Memory B cell (primary cell): Measurements from ENCODE around the gene PACS2.

Experiments
- ATAC-seq: fragments of 150-1000 bp; cut with Tn5 transposase; 2 replicates; pipeline ENCODE4 v1.10.0; 2021; ENCODE audit warnings: low read depth, mild to moderate bottlenecking, moderate library complexity
- DNase-seq, 2 donors: peaks; one replicate each; pipeline ENCODE4 v3.0.0; 2022; ENCODE audit warnings: low spot score in 2 of 2
- H3K27ac Mint-ChIP-seq: one replicate; pipeline ENCODE4 v1.8.0; 2022; ENCODE audit warnings: mild to moderate bottlenecking, moderate library complexity, mixed read lengths
- H3K27me3 Mint-ChIP-seq: one replicate; pipeline ENCODE4 v1.8.0; 2022; ENCODE audit warnings: mixed read lengths
- H3K36me3 Mint-ChIP-seq: one replicate; pipeline ENCODE4 v1.8.0; 2022; ENCODE audit warnings: mild to moderate bottlenecking, mixed read lengths
- H3K4me1 Mint-ChIP-seq: one replicate; pipeline ENCODE4 v1.8.0; 2022; ENCODE audit warnings: mixed read lengths
- H3K4me3 Mint-ChIP-seq: one replicate; pipeline ENCODE4 v1.8.0; 2022; ENCODE audit warnings: mild to moderate bottlenecking, moderate library complexity, mixed read lengths
- H3K9me3 Mint-ChIP-seq: one replicate; pipeline ENCODE4 v1.8.0; 2022; ENCODE audit warnings: mixed read lengths

PACS2 gene

DNA sequence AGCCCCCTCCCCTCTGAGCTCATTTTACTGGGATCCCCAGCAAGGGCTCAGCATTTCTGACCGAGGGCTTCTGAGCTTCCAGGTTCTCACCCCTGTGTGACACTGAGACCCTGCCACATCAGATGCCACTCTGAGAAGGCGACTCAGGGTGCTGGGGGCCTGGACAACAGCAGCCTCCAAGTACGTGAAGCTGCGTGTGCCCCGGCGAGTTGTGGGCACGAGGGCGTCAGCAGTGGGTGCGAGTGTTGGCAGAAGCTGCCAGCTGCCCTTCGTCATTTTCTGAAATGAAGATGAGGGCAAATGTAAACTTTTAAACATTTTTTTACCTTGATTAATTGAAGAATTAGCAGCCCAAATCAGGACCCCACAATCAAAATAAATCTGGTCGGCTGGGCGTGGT is 51.1 kb downstream of the PACS2 start:
- ATAC-seq (no peak), DNase-seq (no peak)
- Mint-ChIP-seq H3K27me3 (no peaks in the 10 kb centered on the region), H3K9me3 (no peaks in the 10 kb centered on the region), H3K4me1 (peaks cover 7% of the 10 kb centered on the region), H3K27ac (no peak overlapping the region), H3K36me3 (peaks cover 5% of the 10 kb centered on the region), H3K4me3 (no peak overlapping the region)

- Mint-ChIP-seq H3K9me3 (no peaks in the 10 kb centered on the region), H3K4me3 (no peak overlapping the region), H3K36me3 (peaks cover 2% of the 10 kb centered on the region), H3K4me1 (peaks cover 10% of the 10 kb centered on the region), H3K27ac (no peak overlapping the region), H3K27me3 (no peaks in the 10 kb centered on the region)
- ATAC-seq (no peak), DNase-seq (no peak)
Observed at GRCh38 chr14:105366386-105367074, 52.0 kb downstream of the PACS2 start.

GRCh38 chr14:105367116-105368031 is 52.8 kb downstream of the PACS2 start:
- peaks cover 2% of the 10 kb centered on the region for H3K36me3 Mint-ChIP-seq
- no peak for ATAC-seq

DNA sequence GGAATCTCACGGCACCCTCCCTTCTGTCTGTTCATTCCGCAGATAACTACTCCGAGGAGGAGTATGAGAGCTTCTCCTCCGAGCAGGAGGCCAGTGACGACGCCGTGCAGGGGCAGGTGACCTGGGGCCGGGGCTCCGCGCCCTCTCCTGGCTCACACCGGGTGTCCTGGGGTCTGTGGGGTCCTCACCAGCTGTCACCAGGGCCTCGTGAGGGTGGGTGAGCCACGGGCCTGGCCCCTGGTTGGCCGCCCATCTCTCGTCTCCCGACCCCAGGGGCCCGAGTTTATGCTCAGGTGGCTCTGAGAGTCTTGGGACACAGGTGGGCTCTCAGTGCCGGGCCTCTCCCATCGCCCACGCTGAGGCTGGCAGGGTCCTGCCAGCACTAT is 53.5 kb downstream of the PACS2 start:
- no peak for ATAC-seq

More at GRCh38 chr14:105367116-105368031, 52.8 kb downstream of the PACS2 start:
- H3K27ac Mint-ChIP-seq, result no peak overlapping the region
- H3K9me3 Mint-ChIP-seq, result no peaks in the 10 kb centered on the region
- no peak for DNase-seq
- no peaks in the 10 kb centered on the region for H3K27me3 Mint-ChIP-seq
- no peak overlapping the region for H3K4me3 Mint-ChIP-seq
- H3K4me1 Mint-ChIP-seq, result peaks cover 10% of the 10 kb centered on the region

DNA sequence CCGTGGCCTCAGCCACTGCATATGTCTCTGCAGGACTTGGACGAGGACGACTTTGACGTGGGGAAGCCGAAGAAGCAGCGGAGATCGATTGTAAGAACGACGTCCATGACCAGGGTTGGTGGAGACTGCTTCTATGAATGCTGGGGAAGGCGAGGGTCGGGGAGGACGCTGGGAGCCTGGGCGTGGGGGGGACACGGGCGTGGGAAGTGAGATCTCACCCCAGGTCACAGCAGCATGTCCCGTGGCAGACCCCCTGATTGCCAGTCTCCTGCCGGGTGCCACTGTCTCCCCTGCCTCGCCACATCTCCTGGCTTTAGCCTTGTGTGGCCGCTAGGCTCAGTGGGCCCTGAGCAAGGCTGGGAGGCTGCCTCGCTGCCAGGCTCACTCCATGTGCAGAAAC is 53.9 kb downstream of the PACS2 start:
- H3K36me3 Mint-ChIP-seq, result peaks cover 2% of the 10 kb centered on the region
- H3K4me3 Mint-ChIP-seq, result no peak overlapping the region
- no peak for DNase-seq
- ATAC-seq, result no peak
- peaks cover 10% of the 10 kb centered on the region for H3K4me1 Mint-ChIP-seq
- H3K27me3 Mint-ChIP-seq, result no peaks in the 10 kb centered on the region
- no peaks in the 10 kb centered on the region for H3K9me3 Mint-ChIP-seq
- no peak overlapping the region for H3K27ac Mint-ChIP-seq

More for the DNA sequence above, 53.5 kb downstream of the PACS2 start:
- H3K4me1 Mint-ChIP-seq, result peaks cover 10% of the 10 kb centered on the region
- H3K9me3 Mint-ChIP-seq, result no peaks in the 10 kb centered on the region
- no peak overlapping the region for H3K27ac Mint-ChIP-seq
- no peak overlapping the region for H3K4me3 Mint-ChIP-seq
- no peak for DNase-seq
- H3K27me3 Mint-ChIP-seq, result no peaks in the 10 kb centered on the region
- H3K36me3 Mint-ChIP-seq, result peaks cover 2% of the 10 kb centered on the region

- Mint-ChIP-seq H3K36me3 (peaks cover 2% of the 10 kb centered on the region), H3K27ac (no peak overlapping the region), H3K27me3 (no peaks in the 10 kb centered on the region), H3K9me3 (no peaks in the 10 kb centered on the region), H3K4me1 (peaks cover 3% of the 10 kb centered on the region), H3K4me3 (no peak overlapping the region)
- ATAC-seq (no peak), DNase-seq (no peak)
Observed at GRCh38 chr14:105368910-105369652, 54.5 kb downstream of the PACS2 start.

- peaks cover 3% of the 10 kb centered on the region for H3K4me1 Mint-ChIP-seq
- H3K27me3 Mint-ChIP-seq, result no peaks in the 10 kb centered on the region
- H3K4me3 Mint-ChIP-seq, result no peak overlapping the region
- no peak overlapping the region for H3K27ac Mint-ChIP-seq
- DNase-seq (no peak), ATAC-seq (no peak)
- H3K9me3 Mint-ChIP-seq, result no peaks in the 10 kb centered on the region
- peaks cover 2% of the 10 kb centered on the region for H3K36me3 Mint-ChIP-seq
Observed at GRCh38 chr14:105369653-105370040, 55.1 kb downstream of the PACS2 start.

GRCh38 chr14:105374389-105374788 is 59.8 kb downstream of the PACS2 start:
- ATAC-seq (no peak), DNase-seq (no peak)
- Mint-ChIP-seq H3K27ac (no peak overlapping the region), H3K4me1 (peaks cover 8% of the 10 kb centered on the region), H3K9me3 (peaks cover 1% of the 10 kb centered on the region), H3K36me3 (peaks cover 2% of the 10 kb centered on the region), H3K27me3 (no peaks in the 10 kb centered on the region), H3K4me3 (no peak overlapping the region)

DNA sequence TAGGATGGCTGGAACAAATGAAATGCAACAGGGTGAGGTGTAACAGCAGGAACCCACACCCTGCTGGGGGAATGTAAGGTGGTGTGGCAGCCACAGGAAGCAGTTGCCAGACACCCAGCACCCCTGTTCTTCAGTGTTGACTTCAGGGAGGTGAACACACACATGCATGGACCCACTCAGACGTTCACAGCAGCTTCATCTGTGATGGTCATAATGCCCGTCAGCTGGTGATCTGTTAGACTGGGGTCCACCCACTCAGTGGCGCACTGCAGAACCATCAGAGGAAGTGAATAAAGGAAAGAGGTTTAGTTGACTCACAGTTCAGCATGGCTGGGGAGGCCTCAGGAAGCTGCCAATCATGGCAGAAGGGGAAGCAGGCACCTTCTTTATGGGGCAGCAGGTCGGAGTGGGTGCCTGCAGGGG is 61.1 kb downstream of the PACS2 start:
- Mint-ChIP-seq H3K9me3 (peaks cover 1% of the 10 kb centered on the region), H3K27ac (peak overlapping the region; percentile 49), H3K4me1 (peaks cover 8% of the 10 kb centered on the region), H3K27me3 (no peaks in the 10 kb centered on the region), H3K36me3 (peaks cover 2% of the 10 kb centered on the region), H3K4me3 (no peak overlapping the region)
- ATAC-seq, result peak; percentile 18
- no peak for DNase-seq

DNA sequence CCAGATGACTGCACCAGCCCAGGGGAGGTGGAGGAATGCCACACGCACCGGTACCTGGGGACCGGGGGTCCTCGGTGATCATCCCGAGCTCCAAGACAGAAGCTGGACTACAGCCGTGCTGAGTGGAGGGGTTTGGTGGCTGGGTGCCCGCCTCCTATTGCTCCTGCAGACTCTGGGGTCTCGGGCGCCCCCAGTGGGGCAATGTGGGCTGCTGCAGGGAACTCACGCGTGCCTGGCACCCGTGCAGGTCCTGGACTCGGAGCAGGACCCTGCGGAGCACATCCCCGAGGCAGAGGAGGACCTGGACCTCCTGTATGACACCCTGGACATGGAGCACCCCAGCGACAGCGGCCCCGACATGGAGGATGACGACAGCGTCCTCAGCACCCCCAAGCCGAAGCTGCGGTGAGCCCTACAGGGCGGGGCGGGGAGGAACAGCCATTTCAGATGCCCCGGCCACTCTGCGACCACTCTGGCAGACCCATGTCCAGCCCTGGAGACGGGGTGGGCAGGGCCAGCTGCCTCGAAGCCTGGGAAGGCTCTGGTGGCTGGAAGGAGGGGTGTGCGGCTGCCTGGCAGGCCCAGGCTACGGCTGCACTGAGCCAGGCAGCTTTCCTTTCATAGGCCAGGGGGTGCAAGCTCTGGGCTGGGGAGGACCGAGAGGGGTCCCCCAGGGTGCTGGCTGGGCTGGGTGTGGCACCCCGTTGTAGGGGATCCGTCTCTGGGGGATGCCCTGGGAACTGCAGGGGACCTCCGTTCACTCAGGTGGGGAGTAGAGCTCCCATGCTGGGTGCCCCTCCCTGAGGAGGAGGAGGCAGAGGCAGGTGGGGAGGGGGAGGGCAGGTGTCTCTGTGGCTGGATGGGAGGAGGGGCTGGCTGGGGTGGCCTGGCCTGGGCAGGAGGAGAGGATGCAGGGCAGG is 62.2 kb downstream of the PACS2 start:
- Mint-ChIP-seq H3K4me1 (peaks cover 5% of the 10 kb centered on the region), H3K27ac (no peak overlapping the region), H3K4me3 (no peak overlapping the region), H3K27me3 (no peaks in the 10 kb centered on the region), H3K36me3 (peaks cover 2% of the 10 kb centered on the region), H3K9me3 (peaks cover 1% of the 10 kb centered on the region)
- ATAC-seq (no peak), DNase-seq (no peak)

GRCh38 chr14:105377555-105378182 is 63.1 kb downstream of the PACS2 start:
- H3K4me1 Mint-ChIP-seq, result peaks cover 5% of the 10 kb centered on the region
- H3K36me3 Mint-ChIP-seq, result peaks cover 2% of the 10 kb centered on the region
- peaks cover 1% of the 10 kb centered on the region for H3K9me3 Mint-ChIP-seq
- H3K4me3 Mint-ChIP-seq, result no peak overlapping the region
- H3K27me3 Mint-ChIP-seq, result no peaks in the 10 kb centered on the region
- DNase-seq, result no peak
- H3K27ac Mint-ChIP-seq, result no peak overlapping the region
- no peak for ATAC-seq

DNA sequence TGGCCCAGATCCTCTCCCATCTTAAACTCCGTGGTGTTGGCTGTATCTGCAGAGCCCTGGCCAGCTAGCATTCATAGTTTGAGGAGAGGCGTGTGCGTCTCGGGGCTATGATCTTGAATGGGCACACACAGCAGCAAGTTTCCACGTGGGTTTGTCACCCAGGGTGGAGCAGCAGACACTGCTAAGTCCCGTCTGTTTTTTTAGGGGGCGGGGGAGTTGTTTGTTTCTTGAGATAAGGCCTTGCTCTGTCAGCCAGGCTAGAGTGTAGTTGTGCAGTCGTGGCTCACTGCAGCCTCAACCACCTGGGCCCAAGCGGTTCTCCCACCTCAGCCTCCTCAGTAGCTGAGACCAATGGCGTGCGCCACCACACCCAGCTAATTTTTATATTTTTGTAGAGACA is 63.7 kb downstream of the PACS2 start:
- no peak overlapping the region for H3K27ac Mint-ChIP-seq
- no peaks in the 10 kb centered on the region for H3K27me3 Mint-ChIP-seq
- H3K4me1 Mint-ChIP-seq, result peaks cover 5% of the 10 kb centered on the region
- H3K9me3 Mint-ChIP-seq, result peaks cover 1% of the 10 kb centered on the region
- no peak overlapping the region for H3K4me3 Mint-ChIP-seq
- peaks cover 2% of the 10 kb centered on the region for H3K36me3 Mint-ChIP-seq
- DNase-seq, result no peak
- ATAC-seq, result no peak
